Right atrium auricular region (tissue), 2 donors: ENCODE data around the gene XPOT. TPM values are rescaled to one million over a fixed set of nuclear protein-coding genes. Genes with fewer than 3 reads are reported as not detected.

Experiments used
- DNase-seq: peaks from one replicate; pipeline ENCODE4 v3.0.0-alpha.2; 2019; ENCODE audit warnings: low spot score
- H3K27ac ChIP-seq, 2 donors: fragments of 200-600 bp; sonication (generic); 1 replicate in 1 of 2; 2 replicates in 1 of 2; pipeline ENCODE4 v1.5.1; 2016 to 2019
- H3K27me3 ChIP-seq, 2 donors: fragments of 200-600 bp; sonication (generic); one replicate each; pipeline versions ENCODE4 v1.5.1 to v1.6.0; 2017 to 2019
- H3K36me3 ChIP-seq: fragments of 200-600 bp; sonication (generic); one replicate; pipeline ENCODE4 v1.5.1; 2016
- H3K4me1 ChIP-seq, 2 donors: fragments of 200-600 bp; sonication (generic); one replicate each; pipeline versions ENCODE4 v1.5.1 to v1.6.0; 2017 to 2019
- H3K4me3 ChIP-seq, 2 donors: fragments of 200-600 bp; sonication (generic); 1 replicate in 1 of 2; 2 replicates in 1 of 2; pipeline ENCODE4 v1.5.1; 2017 to 2019; ENCODE audit warnings: mild to moderate bottlenecking in 1 of 2, moderate library complexity in 1 of 2
- H3K9me3 ChIP-seq, 2 donors: fragments of 200-600 bp; sonication (generic); one replicate each; pipeline ENCODE4 v1.5.1; 2019
- total RNA-seq, 2 donors: library from RNA; depleted of rRNA; stranded (reverse); fragments of >200 nt; gene quantifications; one replicate each; pipeline ENCODE4 v1.1.0, GENCODE V29; 2016
- TF ChIP-seq, protein P1 (sequence below), 2 donors: fragments of 200-600 bp; sonication (generic); IDR thresholded peaks; one replicate each; pipeline ENCODE4 v1.5.1; 2019; ENCODE audit warnings: antibody characterized with exemption in 2 of 2

Gene XPOT
- total RNA-seq, 2 donors from 2014 or later: 16.1 to 16.9 TPM

DNA sequence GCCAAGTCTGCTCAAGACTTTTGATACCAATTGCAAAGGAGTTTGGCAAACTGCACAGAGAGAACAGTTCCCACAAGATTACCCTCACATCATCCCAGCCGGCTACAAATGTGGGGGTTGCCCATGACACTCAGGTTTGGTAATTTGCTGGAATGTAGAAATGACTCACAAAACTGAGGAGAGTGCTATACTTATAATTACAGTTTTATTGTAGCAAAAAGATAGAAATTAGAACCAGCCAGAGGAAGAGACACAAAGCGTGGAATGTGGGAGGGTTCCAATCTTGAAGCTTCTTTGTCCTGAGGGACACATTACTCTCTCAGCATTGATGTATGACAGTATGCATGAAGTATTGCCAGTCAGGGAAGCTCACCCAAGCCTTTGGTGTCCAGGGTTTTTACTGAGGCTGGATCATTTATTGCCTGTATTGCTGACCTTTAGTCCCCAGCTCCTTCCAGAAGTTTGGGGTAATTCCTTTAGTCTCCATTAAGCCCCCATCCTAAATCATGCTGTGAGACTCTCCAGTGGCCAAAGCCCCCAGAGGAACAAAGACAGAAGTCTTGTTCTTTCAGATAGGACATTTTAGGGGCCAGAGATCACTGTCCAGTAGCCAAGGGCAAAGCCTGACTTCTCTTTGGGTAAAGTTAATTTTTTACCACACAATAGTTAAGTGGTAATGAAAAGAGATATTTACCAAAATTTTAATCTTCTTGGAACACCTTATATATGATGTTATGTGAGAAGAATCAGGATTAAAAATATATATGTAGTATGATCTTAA, 57.6 kb downstream of the XPOT start:
- H3K9me3 ChIP-seq: no peaks in the 10 kb centered on the region
- no peaks in the 10 kb centered on the region for H3K27me3 ChIP-seq
- TF ChIP-seq, protein P1, sequence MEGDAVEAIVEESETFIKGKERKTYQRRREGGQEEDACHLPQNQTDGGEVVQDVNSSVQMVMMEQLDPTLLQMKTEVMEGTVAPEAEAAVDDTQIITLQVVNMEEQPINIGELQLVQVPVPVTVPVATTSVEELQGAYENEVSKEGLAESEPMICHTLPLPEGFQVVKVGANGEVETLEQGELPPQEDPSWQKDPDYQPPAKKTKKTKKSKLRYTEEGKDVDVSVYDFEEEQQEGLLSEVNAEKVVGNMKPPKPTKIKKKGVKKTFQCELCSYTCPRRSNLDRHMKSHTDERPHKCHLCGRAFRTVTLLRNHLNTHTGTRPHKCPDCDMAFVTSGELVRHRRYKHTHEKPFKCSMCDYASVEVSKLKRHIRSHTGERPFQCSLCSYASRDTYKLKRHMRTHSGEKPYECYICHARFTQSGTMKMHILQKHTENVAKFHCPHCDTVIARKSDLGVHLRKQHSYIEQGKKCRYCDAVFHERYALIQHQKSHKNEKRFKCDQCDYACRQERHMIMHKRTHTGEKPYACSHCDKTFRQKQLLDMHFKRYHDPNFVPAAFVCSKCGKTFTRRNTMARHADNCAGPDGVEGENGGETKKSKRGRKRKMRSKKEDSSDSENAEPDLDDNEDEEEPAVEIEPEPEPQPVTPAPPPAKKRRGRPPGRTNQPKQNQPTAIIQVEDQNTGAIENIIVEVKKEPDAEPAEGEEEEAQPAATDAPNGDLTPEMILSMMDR (IDR thresholded peaks at IDR 0.05): no peak
- H3K27ac ChIP-seq: no peak overlapping the region
- DNase-seq: no peak
- peaks cover 50% of the 10 kb centered on the region for H3K36me3 ChIP-seq
- H3K4me3 ChIP-seq: no peak overlapping the region
- H3K4me1 ChIP-seq: peaks cover 0 to 17% of the 10 kb centered on the region in 2 donors

GRCh38 chr12:64466178-64466577, 62.0 kb downstream of the XPOT start:
- Histone ChIP-seq H3K4me3 (no peak overlapping the region), H3K9me3 (no peaks in the 10 kb centered on the region), H3K4me1 (peaks cover 0 to 19% of the 10 kb centered on the region in 2 donors), H3K36me3 (peaks cover 45% of the 10 kb centered on the region), H3K27me3 (no peaks in the 10 kb centered on the region), H3K27ac (no peak overlapping the region)
- DNase-seq: no peak
- TF ChIP-seq, protein P1 (IDR thresholded peaks at IDR 0.05): no peak

DNA sequence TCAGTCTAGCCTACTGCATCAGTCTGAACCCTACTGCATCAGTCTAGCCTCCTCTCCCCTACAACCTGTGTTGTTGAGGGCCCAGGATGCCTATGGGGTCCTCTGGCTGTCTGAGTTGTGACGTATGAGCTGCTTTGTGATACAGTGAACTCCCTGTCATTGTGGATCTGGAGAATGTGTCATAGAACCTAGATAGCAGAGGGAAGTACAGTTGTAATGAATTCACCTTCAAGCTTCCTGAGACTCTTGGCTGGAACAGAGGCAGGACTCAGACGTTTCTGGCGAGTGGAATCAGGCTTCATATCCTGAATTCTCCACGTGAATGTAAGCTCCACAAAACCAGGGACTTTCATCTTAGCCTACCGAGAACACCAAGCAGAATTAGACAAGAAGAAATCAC, 64.8 kb downstream of the XPOT start:
- no peak for DNase-seq
- H3K27ac ChIP-seq: peak overlapping the region in 1 of 2 donors; percentile 11
- no peaks in the 10 kb centered on the region for H3K27me3 ChIP-seq
- peaks cover 0 to 19% of the 10 kb centered on the region in 2 donors for H3K4me1 ChIP-seq
- TF ChIP-seq, protein P1 (IDR thresholded peaks at IDR 0.05): no peak
- H3K9me3 ChIP-seq: no peaks in the 10 kb centered on the region
- H3K36me3 ChIP-seq: peaks cover 52% of the 10 kb centered on the region
- no peak overlapping the region for H3K4me3 ChIP-seq

- H3K27ac ChIP-seq: peak overlapping the region in 1 of 2 donors; percentile 11
- H3K36me3 ChIP-seq: peaks cover 52% of the 10 kb centered on the region
- no peaks in the 10 kb centered on the region for H3K9me3 ChIP-seq
- TF ChIP-seq, protein P1 (IDR thresholded peaks at IDR 0.05): no peak
- H3K4me1 ChIP-seq: peaks cover 0 to 19% of the 10 kb centered on the region in 2 donors
- no peak for DNase-seq
- H3K4me3 ChIP-seq: no peak overlapping the region
- H3K27me3 ChIP-seq: no peaks in the 10 kb centered on the region
Measured at GRCh38 chr12:64469455-64470142, 65.4 kb downstream of the XPOT start.

- Histone ChIP-seq H3K36me3 (peaks cover 52% of the 10 kb centered on the region), H3K4me3 (no peak overlapping the region), H3K27ac (no peak overlapping the region), H3K4me1 (peaks cover 0 to 19% of the 10 kb centered on the region in 2 donors), H3K9me3 (peaks cover 0 to 1% of the 10 kb centered on the region in 2 donors), H3K27me3 (no peaks in the 10 kb centered on the region)
- TF ChIP-seq, protein P1 (IDR thresholded peaks at IDR 0.05): no peak
- no peak for DNase-seq
Measured at GRCh38 chr12:64470495-64470894, 66.3 kb downstream of the XPOT start.
